HG02938 (cell line): ENCODE data around the gene P3H4.

Experiments used
- ATAC-seq: cut with Tn5 transposase; IDR thresholded peaks from one replicate; pipeline ENCODE4 v1.9.1; 2021; ENCODE audit warnings: mild to moderate bottlenecking, moderate library complexity; ENCODE audit not compliant: unreplicated experiment

Gene P3H4

GRCh38 chr17:41822216-41823140, 10.7 kb upstream of the P3H4 start:
- ATAC-seq, result no peak

- ATAC-seq, result no peak
These were observed 10.0 kb upstream of the P3H4 start for GRCh38 chr17:41821776-41822175.

- ATAC-seq, result no peak
These were observed 6.3 kb upstream of the P3H4 start for GRCh38 chr17:41818024-41818423.

- ATAC-seq, result no peak
These were observed 5.0 kb upstream of the P3H4 start for GRCh38 chr17:41816637-41817320.

GRCh38 chr17:41814195-41814594, 2.4 kb upstream of the P3H4 start:
- ATAC-seq, result no peak

- ATAC-seq, result no peak
These were observed 2.0 kb upstream of the P3H4 start for GRCh38 chr17:41813699-41814124.

- ATAC-seq, result no peak
These were observed 1.5 kb upstream of the P3H4 start for GRCh38 chr17:41813152-41813680.

- no peak for ATAC-seq
These were observed 817 bp upstream of the P3H4 start, which contains the start of gene FKBP10 for GRCh38 chr17:41812381-41813151. Gene FKBP10, plus strand, starts transcription at chr17:41813004. Its CDS starts 31 bp downstream, at chr17:41813035.

GRCh38 chr17:41810659-41811548, 845 bp downstream of the P3H4 start:
- no peak for ATAC-seq

GRCh38 chr17:41806685-41807445, 4.9 kb downstream of the P3H4 start:
- ATAC-seq, result no peak

GRCh38 chr17:41803049-41804020, 8.4 kb downstream of the P3H4 start:
- ATAC-seq, result no peak

- no peak for ATAC-seq
These were observed 10.1 kb downstream of the P3H4 start for GRCh38 chr17:41801374-41802271.

GRCh38 chr17:41800601-41801373, 11.0 kb downstream of the P3H4 start:
- ATAC-seq, result no peak

- ATAC-seq, result no peak
These were observed 12.4 kb downstream of the P3H4 start for GRCh38 chr17:41799366-41799765.

- no peak for ATAC-seq
These were observed 14.4 kb downstream of the P3H4 start for GRCh38 chr17:41797377-41797776.
